HepG2 (cell line): ENCODE measurements around the gene ITPR1. TPM values are rescaled to one million over a fixed set of nuclear protein-coding genes. Genes with fewer than 3 reads are reported as not detected.
A peak's percentile ranks its signal among the peaks of the same experiment; 100 is the strongest.

ENCODE experiments used
- ETV5 ChIP-seq: IDR thresholded peaks from 2 replicates; pipeline ENCODE4 v1.6.1; 2018; ENCODE audit warnings: missing biosample characterization, missing genetic modification reagents, inconsistent platforms, borderline replicate concordance
- FOXK1 ChIP-seq: sonication (generic); formaldehyde crosslinking; IDR thresholded peaks from 2 replicates; pipeline ENCODE4 v1.4.0; 2020; ENCODE audit warnings: low read depth, missing genetic modification reagents, borderline replicate concordance
- GATA4 ChIP-seq: sonication (generic); IDR thresholded peaks from 2 replicates; pipeline ENCODE4 v1.6.1; 2016; ENCODE audit warnings: antibody characterized with exemption, low read depth, borderline replicate concordance
- MYNN ChIP-seq: sonication (generic); formaldehyde crosslinking; IDR thresholded peaks from 2 replicates; pipeline ENCODE4 v1.4.0; 2020; ENCODE audit warnings: mild to moderate bottlenecking, low read depth, missing genetic modification reagents
- RAD51 ChIP-seq: fragments of 450-650 bp; IDR thresholded peaks from 2 replicates; pipeline ENCODE4 v1.6.1; 2016; ENCODE audit warnings: borderline replicate concordance
- RARA ChIP-seq: IDR thresholded peaks from 2 replicates; pipeline ENCODE4 v1.6.1; 2016; ENCODE audit warnings: missing genetic modification reagents, missing compliant biosample characterization
- SOX13 ChIP-seq, 3 experiments: fragments of 450-650 bp in 1 of 3; sonication (generic) in 1 of 3; formaldehyde crosslinking in 1 of 3; IDR thresholded peaks in 2 of 3; conservative IDR thresholded peaks in 1 of 3; 2 replicates each; pipeline versions ENCODE4 v1.5.0 to v1.6.1; 2016 to 2020; ENCODE audit warnings: antibody characterized with exemption in 1 of 3, mild to moderate bottlenecking in 1 of 3, missing compliant biosample characterization in 1 of 3, missing genetic modification reagents in 1 of 3, moderate library complexity in 1 of 3
- SOX5 ChIP-seq: IDR thresholded peaks from 2 replicates; pipeline ENCODE4 v1.6.1; 2016; ENCODE audit warnings: borderline replicate concordance
- TEAD3 ChIP-seq: optimal IDR thresholded peaks from 2 replicates; pipeline ENCODE3; 2016; ENCODE audit warnings: borderline replicate concordance
- ZNF616 ChIP-seq: sonication (generic); formaldehyde crosslinking; IDR thresholded peaks from 2 replicates; pipeline ENCODE4 v1.5.0; 2020; ENCODE audit warnings: low read depth, mild to moderate bottlenecking, missing genetic modification reagents
- polyA plus RNA-seq, 8 experiments: library from polyadenylated mRNA; depleted of rRNA in 3 of 8; stranded (reverse) in 7 of 8; unstranded in 1 of 8; fragments of >200 nt; fragmentation: Illumina TruSeq in 4 of 8; extraction: Trizol in 4 of 8; gene quantifications; 2 replicates each; pipeline versions ENCODE4 v1.2.1 to v1.2.3, GENCODE V29; 2011 to 2016; ENCODE audit warnings: low read depth in 4 of 8, missing spikeins in 1 of 8, mixed read lengths in 1 of 8; ENCODE audit not compliant: insufficient read depth in 1 of 8
- total RNA-seq, 5 experiments: library from RNA; depleted of rRNA; stranded (reverse); fragments of >200 nt; fragmentation: Illumina TruSeq; extraction: Trizol; gene quantifications; 2 replicates each; pipeline ENCODE4 v1.2.3, GENCODE V29; 2016; ENCODE audit warnings: low read depth in 1 of 5
- TF ChIP-seq, protein P1 (sequence below): sonication (generic); formaldehyde crosslinking; IDR thresholded peaks from 2 replicates; pipeline ENCODE4 v1.5.0; 2020; ENCODE audit warnings: mild to moderate bottlenecking, missing genetic modification reagents
- TF ChIP-seq, protein P2 (sequence below): sonication (generic); formaldehyde crosslinking; IDR thresholded peaks from 2 replicates; pipeline ENCODE4 v1.4.0; 2020; ENCODE audit warnings: mild to moderate bottlenecking, missing genetic modification reagents
- TF ChIP-seq, protein P3 (sequence below): sonication (generic); formaldehyde crosslinking; IDR thresholded peaks from 2 replicates; pipeline ENCODE4 v1.5.1; 2020; ENCODE audit warnings: mild to moderate bottlenecking, missing genetic modification reagents, borderline replicate concordance
- TF ChIP-seq, protein P4 (sequence below): sonication (generic); formaldehyde crosslinking; IDR thresholded peaks from 2 replicates; pipeline ENCODE4 v1.9.0; 2022; ENCODE audit warnings: low read depth, missing genetic modification reagents

ITPR1 gene
- total and polyA plus RNA-seq, 2 of the 13 experiments (the other 11 are each of a cell fraction or from before 2014, with no cell fraction given) = 10.0 to 11.4 TPM

DNA sequence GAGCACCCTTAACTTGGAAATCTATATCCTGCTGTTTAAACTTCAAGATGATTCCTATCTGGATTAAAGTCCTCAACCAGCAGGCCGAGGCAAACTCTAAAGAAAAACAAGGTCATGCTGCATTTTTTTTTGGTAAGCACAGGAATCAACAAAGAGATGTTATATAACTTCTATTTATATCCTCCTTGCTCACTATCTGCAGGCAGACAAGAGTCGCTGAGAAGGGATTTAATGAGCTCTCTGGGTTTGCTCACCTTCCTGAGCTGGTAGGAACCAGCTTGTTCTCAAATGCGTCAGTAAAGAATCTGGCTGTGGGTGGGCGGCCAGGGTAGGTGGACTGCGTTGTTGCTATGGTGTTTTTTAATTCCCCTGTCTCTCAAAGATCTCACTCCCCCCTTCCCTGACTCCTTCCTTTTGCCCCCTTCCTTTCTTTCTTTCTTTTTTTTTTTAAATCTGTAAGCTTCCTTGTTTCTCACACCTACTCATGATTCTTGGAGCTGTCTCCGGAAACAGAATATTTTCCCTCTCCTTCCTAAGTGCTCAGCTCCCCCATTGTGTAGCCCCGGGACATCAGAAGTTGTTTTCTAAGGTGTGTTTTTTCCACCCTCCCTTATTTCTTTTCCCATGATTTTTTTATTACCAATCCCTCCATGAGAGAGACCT is 257.3 kb downstream of the ITPR1 start (continued):
- TF ChIP-seq TEAD3 (CRISPR knock-in tag) (peak; percentile 19), ZNF616 (CRISPR knock-in tag) (no peak), FOXK1 (CRISPR knock-in tag) (no peak), MYNN (CRISPR knock-in tag) (no peak), SOX5 (CRISPR knock-in tag) (peak; percentile 71; the same call in 1 of the 2 replicates), GATA4 (0 out of 2 replicates have a peak, but pooled peaks have one; percentile 33), RARA (CRISPR knock-in tag) (peak; percentile 54; the same call in 1 of the 2 replicates), SOX13 (IDR thresholded peaks at IDR 0.05) (no peak), SOX13 (CRISPR knock-in tag; conservative IDR thresholded peaks at IDR 0.05 in 1 of 2, IDR thresholded peaks at IDR 0.05 in 1 of 2) (peak in 1 of 2 experiments; percentile 63; a peak in 1 of 4 replicates), ETV5 (no peak; the same call in 1 of the 2 replicates), RAD51 (no peak)
- TF ChIP-seq, protein P1, sequence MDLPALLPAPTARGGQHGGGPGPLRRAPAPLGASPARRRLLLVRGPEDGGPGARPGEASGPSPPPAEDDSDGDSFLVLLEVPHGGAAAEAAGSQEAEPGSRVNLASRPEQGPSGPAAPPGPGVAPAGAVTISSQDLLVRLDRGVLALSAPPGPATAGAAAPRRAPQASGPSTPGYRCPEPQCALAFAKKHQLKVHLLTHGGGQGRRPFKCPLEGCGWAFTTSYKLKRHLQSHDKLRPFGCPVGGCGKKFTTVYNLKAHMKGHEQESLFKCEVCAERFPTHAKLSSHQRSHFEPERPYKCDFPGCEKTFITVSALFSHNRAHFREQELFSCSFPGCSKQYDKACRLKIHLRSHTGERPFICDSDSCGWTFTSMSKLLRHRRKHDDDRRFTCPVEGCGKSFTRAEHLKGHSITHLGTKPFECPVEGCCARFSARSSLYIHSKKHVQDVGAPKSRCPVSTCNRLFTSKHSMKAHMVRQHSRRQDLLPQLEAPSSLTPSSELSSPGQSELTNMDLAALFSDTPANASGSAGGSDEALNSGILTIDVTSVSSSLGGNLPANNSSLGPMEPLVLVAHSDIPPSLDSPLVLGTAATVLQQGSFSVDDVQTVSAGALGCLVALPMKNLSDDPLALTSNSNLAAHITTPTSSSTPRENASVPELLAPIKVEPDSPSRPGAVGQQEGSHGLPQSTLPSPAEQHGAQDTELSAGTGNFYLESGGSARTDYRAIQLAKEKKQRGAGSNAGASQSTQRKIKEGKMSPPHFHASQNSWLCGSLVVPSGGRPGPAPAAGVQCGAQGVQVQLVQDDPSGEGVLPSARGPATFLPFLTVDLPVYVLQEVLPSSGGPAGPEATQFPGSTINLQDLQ (CRISPR knock-in tag) = no peak
- TF ChIP-seq, protein P2, sequence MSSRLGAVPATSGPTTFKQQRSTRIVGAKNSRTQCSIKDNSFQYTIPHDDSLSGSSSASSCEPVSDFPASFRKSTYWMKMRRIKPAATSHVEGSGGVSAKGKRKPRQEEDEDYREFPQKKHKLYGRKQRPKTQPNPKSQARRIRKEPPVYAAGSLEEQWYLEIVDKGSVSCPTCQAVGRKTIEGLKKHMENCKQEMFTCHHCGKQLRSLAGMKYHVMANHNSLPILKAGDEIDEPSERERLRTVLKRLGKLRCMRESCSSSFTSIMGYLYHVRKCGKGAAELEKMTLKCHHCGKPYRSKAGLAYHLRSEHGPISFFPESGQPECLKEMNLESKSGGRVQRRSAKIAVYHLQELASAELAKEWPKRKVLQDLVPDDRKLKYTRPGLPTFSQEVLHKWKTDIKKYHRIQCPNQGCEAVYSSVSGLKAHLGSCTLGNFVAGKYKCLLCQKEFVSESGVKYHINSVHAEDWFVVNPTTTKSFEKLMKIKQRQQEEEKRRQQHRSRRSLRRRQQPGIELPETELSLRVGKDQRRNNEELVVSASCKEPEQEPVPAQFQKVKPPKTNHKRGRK (CRISPR knock-in tag) = no peak
- TF ChIP-seq, protein P3, sequence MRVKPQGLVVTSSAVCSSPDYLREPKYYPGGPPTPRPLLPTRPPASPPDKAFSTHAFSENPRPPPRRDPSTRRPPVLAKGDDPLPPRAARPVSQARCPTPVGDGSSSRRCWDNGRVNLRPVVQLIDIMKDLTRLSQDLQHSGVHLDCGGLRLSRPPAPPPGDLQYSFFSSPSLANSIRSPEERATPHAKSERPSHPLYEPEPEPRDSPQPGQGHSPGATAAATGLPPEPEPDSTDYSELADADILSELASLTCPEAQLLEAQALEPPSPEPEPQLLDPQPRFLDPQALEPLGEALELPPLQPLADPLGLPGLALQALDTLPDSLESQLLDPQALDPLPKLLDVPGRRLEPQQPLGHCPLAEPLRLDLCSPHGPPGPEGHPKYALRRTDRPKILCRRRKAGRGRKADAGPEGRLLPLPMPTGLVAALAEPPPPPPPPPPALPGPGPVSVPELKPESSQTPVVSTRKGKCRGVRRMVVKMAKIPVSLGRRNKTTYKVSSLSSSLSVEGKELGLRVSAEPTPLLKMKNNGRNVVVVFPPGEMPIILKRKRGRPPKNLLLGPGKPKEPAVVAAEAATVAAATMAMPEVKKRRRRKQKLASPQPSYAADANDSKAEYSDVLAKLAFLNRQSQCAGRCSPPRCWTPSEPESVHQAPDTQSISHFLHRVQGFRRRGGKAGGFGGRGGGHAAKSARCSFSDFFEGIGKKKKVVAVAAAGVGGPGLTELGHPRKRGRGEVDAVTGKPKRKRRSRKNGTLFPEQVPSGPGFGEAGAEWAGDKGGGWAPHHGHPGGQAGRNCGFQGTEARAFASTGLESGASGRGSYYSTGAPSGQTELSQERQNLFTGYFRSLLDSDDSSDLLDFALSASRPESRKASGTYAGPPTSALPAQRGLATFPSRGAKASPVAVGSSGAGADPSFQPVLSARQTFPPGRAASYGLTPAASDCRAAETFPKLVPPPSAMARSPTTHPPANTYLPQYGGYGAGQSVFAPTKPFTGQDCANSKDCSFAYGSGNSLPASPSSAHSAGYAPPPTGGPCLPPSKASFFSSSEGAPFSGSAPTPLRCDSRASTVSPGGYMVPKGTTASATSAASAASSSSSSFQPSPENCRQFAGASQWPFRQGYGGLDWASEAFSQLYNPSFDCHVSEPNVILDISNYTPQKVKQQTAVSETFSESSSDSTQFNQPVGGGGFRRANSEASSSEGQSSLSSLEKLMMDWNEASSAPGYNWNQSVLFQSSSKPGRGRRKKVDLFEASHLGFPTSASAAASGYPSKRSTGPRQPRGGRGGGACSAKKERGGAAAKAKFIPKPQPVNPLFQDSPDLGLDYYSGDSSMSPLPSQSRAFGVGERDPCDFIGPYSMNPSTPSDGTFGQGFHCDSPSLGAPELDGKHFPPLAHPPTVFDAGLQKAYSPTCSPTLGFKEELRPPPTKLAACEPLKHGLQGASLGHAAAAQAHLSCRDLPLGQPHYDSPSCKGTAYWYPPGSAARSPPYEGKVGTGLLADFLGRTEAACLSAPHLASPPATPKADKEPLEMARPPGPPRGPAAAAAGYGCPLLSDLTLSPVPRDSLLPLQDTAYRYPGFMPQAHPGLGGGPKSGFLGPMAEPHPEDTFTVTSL (CRISPR knock-in tag) = peak; percentile 36; the same call in 1 of the 2 replicates
- TF ChIP-seq, protein P4, sequence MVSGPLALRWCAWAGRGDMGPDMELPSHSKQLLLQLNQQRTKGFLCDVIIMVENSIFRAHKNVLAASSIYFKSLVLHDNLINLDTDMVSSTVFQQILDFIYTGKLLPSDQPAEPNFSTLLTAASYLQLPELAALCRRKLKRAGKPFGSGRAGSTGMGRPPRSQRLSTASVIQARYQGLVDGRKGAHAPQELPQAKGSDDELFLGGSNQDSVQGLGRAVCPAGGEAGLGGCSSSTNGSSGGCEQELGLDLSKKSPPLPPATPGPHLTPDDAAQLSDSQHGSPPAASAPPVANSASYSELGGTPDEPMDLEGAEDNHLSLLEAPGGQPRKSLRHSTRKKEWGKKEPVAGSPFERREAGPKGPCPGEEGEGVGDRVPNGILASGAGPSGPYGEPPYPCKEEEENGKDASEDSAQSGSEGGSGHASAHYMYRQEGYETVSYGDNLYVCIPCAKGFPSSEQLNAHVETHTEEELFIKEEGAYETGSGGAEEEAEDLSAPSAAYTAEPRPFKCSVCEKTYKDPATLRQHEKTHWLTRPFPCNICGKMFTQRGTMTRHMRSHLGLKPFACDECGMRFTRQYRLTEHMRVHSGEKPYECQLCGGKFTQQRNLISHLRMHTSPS (CRISPR knock-in tag) = no peak
